Spleen (tissue), 11 donors: ENCODE results near the gene RSRP1. TPM values are rescaled to one million over a fixed set of nuclear protein-coding genes. Genes with fewer than 3 reads are reported as not detected.

Experiments
- DNase-seq: peaks from one replicate; pipeline ENCODE4 v3.0.0-alpha.2; 2020
- H3K27ac ChIP-seq, 8 donors: fragments of 200-600 bp; sonication (generic) in 7 of 8; 1 replicate in 4 of 8; 2 replicates in 4 of 8; pipeline versions ENCODE4 v1.5.0 to v1.8.0; 2016 to 2021; ENCODE audit warnings: inconsistent platforms in 4 of 8, mild to moderate bottlenecking in 4 of 8, moderate library complexity in 1 of 8
- H3K27me3 ChIP-seq, 7 donors: fragments of 200-600 bp; sonication (generic) in 6 of 7; replicated peaks in 1 of 7; 1 replicate in 4 of 7; 2 replicates in 3 of 7; pipeline versions ENCODE4 v1.5.0 to v1.8.0; 2016 to 2021; ENCODE audit warnings: inconsistent platforms in 3 of 7, mild to moderate bottlenecking in 1 of 7
- H3K36me3 ChIP-seq, 6 donors: fragments of 200-600 bp; sonication (generic) in 5 of 6; 1 replicate in 4 of 6; 2 replicates in 2 of 6; pipeline versions ENCODE4 v1.5.0 to v1.8.0; 2016 to 2021; ENCODE audit warnings: inconsistent platforms in 2 of 6
- H3K4me1 ChIP-seq, 6 donors: fragments of 200-600 bp; sonication (generic) in 5 of 6; 1 replicate in 3 of 6; 2 replicates in 3 of 6; pipeline versions ENCODE4 v1.5.0 to v1.8.0; 2016 to 2021; ENCODE audit warnings: inconsistent platforms in 3 of 6
- H3K4me3 ChIP-seq, 8 donors: fragments of 200-600 bp; sonication (generic) in 7 of 8; 1 replicate in 4 of 8; 2 replicates in 4 of 8; pipeline versions ENCODE4 v1.5.0 to v1.8.0; 2016 to 2021; ENCODE audit warnings: inconsistent platforms in 4 of 8, mild to moderate bottlenecking in 4 of 8, moderate library complexity in 2 of 8
- H3K9me3 ChIP-seq, 8 donors: fragments of 200-600 bp; sonication (generic) in 7 of 8; 1 replicate in 4 of 8; 2 replicates in 4 of 8; pipeline versions ENCODE4 v1.5.0 to v1.8.0; 2016 to 2021; ENCODE audit warnings: inconsistent platforms in 4 of 8
- POLR2A ChIP-seq, 3 donors: fragments of 450-650 bp; IDR thresholded peaks; one replicate each; pipeline ENCODE4 v1.5.1; 2017; ENCODE audit warnings: antibody characterized with exemption in 3 of 3, mild to moderate bottlenecking in 1 of 3
- POLR2AphosphoS5 ChIP-seq, 3 donors: sonication (generic); formaldehyde crosslinking; IDR thresholded peaks; one replicate each; pipeline ENCODE4 v1.5.1; 2017; ENCODE audit warnings: antibody characterized with exemption in 3 of 3
- WGBS, 5 donors: extraction: QIAGEN DNeasy Blood & Tissue Kit in 3 of 5; methylation state at CpG; one replicate each; pipeline versions ENCODE4 v1.1.5 to v1.1.7; 2013 to 2018; 5-methylcytosine and 5-hydroxymethylcytosine counted together
- intact Hi-C: fragments of 100-400 bp; cut with DNase I; formaldehyde crosslinking; loops from one replicate; pipeline ENCODE4 v1.15.0; 2023; ENCODE audit warnings: low total_unique reads
- polyA plus RNA-seq, 3 donors: library from polyadenylated mRNA; stranded (reverse); fragments of 200-250 nt; gene quantifications; one replicate each; pipeline ENCODE4 v1.2.1, GENCODE V29; 2013
- total RNA-seq, 7 donors: library from RNA; depleted of rRNA in 3 of 7; stranded (reverse); fragments of >200 nt in 3 of 7; fragmentation: NEBNext Ultra II Directional in 4 of 7; extraction: Animal tissue kit (Norgen Biotek cat#: 25700) in 4 of 7; gene quantifications; one replicate each; pipeline versions ENCODE4 v1.1.0 to v1.2.1, GENCODE V29; 2016 to 2021
- TF ChIP-seq, protein P1 (sequence below), 11 experiments: fragments of 200-600 bp in 7 of 11; fragments of 450-650 bp in 4 of 11; sonication (generic) in 4 of 11; IDR thresholded peaks in 8 of 11; conservative IDR thresholded peaks in 3 of 11; 1 replicate in 7 of 11; 2 replicates in 4 of 11; pipeline versions ENCODE4 v1.4.0 to v1.8.0; 2016 to 2021; ENCODE audit warnings: antibody characterized with exemption in 11 of 11, inconsistent platforms in 4 of 11, mild to moderate bottlenecking in 1 of 11
- donor health status: healthy with polysubstance abuse.
- donor health status: DM: no; HTN: no; CAD: no; lungs with moderate emphysema.
- donor health status: DM: no; HTN: no; CAD: no.
- donor health status: Bipolar disorder and iron deficiency.
- donor health status: healthy.
- donor health status: DM: no; HTN: no; CAD: no.
- donor health status: DM: yes; HTN: yes; CAD: no.

The RSRP1 gene
- total and polyA plus RNA-seq, 10 donors: 159 to 394 (median 219) TPM

DNA sequence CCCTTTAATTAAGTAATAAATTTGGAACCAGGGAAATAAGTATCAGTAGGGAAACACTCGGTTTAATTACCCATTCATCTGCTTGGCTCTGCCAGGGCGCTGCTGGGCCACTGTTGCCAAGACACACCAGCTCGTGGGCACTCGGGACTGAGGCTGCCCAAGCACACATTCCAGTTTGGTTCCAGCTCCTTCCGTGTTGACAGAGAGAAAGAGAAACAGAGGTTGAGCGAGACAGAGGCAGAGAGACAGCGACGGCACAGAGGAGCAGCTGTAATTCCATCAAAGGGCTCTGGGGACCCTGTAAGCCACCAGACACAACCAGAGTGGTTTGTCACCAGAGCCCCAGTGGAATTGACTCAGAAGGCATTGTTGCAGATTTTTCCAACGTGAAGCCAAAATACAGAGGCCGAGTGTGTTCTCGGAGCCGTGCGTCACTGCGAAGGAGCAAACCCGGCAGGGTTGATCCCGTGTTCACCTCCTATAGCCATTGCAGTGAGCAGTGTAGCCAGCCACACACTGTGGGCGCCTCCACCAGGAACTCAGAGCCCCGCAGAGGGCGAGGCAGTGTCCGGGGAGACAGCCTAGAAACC is 48.5 kb downstream of the RSRP1 start:
- Histone ChIP-seq H3K27ac (no peak overlapping the region), H3K4me1 (peaks cover 0 to 28% (median 6%) of the 10 kb centered on the region in 6 donors), H3K36me3 (no peaks in the 10 kb centered on the region), H3K27me3 (peaks cover 0 to 8% (median 0%) of the 10 kb centered on the region in 7 donors), H3K4me3 (no peak overlapping the region), H3K9me3 (no peaks in the 10 kb centered on the region)
- DNase-seq: no peak
- intact Hi-C loops: no loop called here
- TF ChIP-seq POLR2A (IDR thresholded peaks at IDR 0.05) (no peak), POLR2AphosphoS5 (IDR thresholded peaks at IDR 0.05) (no peak)
- TF ChIP-seq, protein P1, sequence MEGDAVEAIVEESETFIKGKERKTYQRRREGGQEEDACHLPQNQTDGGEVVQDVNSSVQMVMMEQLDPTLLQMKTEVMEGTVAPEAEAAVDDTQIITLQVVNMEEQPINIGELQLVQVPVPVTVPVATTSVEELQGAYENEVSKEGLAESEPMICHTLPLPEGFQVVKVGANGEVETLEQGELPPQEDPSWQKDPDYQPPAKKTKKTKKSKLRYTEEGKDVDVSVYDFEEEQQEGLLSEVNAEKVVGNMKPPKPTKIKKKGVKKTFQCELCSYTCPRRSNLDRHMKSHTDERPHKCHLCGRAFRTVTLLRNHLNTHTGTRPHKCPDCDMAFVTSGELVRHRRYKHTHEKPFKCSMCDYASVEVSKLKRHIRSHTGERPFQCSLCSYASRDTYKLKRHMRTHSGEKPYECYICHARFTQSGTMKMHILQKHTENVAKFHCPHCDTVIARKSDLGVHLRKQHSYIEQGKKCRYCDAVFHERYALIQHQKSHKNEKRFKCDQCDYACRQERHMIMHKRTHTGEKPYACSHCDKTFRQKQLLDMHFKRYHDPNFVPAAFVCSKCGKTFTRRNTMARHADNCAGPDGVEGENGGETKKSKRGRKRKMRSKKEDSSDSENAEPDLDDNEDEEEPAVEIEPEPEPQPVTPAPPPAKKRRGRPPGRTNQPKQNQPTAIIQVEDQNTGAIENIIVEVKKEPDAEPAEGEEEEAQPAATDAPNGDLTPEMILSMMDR (IDR thresholded peaks at IDR 0.05 in 8 of 11, conservative IDR thresholded peaks at IDR 0.05 in 3 of 11): no peak
- 56 to 70% (median 65%) methylated on average over 20 of the region's 20 CpGs for WGBS, 5 donors

DNA sequence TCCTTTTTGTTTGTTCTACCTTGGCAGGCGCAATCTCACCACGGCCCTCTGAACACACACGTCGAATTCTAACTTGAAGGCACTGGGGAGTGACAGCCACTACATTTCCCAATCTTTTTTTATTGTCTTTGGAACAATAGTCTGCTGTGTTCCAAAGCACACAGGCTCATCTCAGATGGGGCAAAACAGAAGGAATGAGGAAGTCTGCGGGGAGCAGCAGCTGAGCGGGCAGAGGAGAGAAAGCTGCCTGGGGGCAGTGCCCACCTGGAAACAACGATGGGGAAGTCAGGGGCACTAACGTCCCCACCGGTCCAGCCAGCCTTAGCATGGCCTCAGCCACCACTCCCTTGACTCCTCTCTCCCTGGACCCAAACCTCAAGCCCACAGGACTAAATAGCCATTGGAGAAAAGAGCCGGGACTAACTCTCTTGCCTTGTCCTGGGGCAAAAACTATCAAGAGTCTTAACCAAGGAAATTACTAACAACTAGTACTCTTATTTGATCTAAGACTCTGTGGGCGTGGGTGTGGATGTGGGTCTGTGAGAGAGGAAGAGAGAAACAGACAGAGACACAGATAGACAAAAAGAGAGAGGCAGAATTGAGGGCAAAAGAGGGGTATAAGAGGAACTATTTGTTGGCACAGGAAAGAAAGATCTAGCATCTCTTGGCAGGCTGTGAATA is 49.1 kb downstream of the RSRP1 start:
- Histone ChIP-seq H3K27ac (no peak overlapping the region), H3K4me3 (no peak overlapping the region), H3K9me3 (no peaks in the 10 kb centered on the region), H3K36me3 (no peaks in the 10 kb centered on the region), H3K4me1 (peaks cover 0 to 28% (median 6%) of the 10 kb centered on the region in 6 donors), H3K27me3 (peaks cover 0 to 8% (median 0%) of the 10 kb centered on the region in 7 donors)
- no peak for DNase-seq
- WGBS, 5 donors: 32 to 46% (median 37%) methylated on average over 11 of the region's 11 CpGs
- TF ChIP-seq, protein P1 (IDR thresholded peaks at IDR 0.05 in 8 of 11, conservative IDR thresholded peaks at IDR 0.05 in 3 of 11): no peak
- no peak for TF ChIP-seq POLR2AphosphoS5 (IDR thresholded peaks at IDR 0.05)
- TF ChIP-seq POLR2A (IDR thresholded peaks at IDR 0.05): no peak
- intact Hi-C loops: no loop called here

DNA sequence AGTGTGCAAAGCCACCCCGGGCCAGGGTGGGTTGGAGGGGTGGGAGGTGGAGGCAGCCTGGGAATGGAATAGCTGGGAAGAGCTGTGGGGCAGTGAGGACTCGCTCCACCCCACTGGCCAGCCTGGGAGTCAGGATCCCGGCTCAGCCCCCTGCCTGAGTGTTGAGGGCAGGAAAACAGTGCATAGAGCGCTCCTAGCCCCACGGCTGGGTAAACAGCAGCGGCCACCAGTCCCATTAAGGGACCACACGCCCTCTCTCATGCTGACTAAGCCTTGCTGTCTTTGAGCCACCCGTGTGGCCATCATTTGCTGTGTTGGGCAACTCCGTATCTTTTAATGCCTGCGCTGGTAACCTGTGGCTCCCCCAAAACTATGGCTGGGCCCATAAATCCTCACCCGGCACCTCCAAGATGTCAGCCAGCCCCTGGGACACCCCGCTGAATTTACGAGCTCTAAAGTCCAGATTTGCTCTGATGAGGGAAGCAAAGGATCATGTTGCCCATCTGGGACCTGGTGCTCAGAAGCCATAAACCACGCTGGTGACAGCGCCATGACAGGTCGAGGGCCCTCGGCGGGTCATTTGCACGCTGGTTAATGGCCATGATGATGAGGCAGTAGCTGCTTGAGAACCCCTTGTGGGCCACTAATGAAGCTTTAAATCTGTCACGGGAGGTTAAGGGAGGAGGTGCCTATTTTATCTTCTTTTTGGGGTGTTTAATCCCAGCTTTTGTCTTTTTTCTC is 49.8 kb downstream of the RSRP1 start:
- intact Hi-C loops: no loop called here
- TF ChIP-seq POLR2A (IDR thresholded peaks at IDR 0.05) (no peak), POLR2AphosphoS5 (IDR thresholded peaks at IDR 0.05) (no peak)
- TF ChIP-seq, protein P1 (IDR thresholded peaks at IDR 0.05 in 8 of 11, conservative IDR thresholded peaks at IDR 0.05 in 3 of 11): no peak
- Histone ChIP-seq H3K36me3 (no peaks in the 10 kb centered on the region), H3K4me3 (no peak overlapping the region), H3K27me3 (peaks cover 0 to 9% (median 0%) of the 10 kb centered on the region in 7 donors), H3K27ac (no peak overlapping the region), H3K9me3 (no peaks in the 10 kb centered on the region), H3K4me1 (peaks cover 0 to 28% (median 6%) of the 10 kb centered on the region in 6 donors)
- WGBS, 5 donors: 82 to 85% (median 84%) methylated on average over 14 to 20 of the region's 20 CpGs
- no peak for DNase-seq

DNA sequence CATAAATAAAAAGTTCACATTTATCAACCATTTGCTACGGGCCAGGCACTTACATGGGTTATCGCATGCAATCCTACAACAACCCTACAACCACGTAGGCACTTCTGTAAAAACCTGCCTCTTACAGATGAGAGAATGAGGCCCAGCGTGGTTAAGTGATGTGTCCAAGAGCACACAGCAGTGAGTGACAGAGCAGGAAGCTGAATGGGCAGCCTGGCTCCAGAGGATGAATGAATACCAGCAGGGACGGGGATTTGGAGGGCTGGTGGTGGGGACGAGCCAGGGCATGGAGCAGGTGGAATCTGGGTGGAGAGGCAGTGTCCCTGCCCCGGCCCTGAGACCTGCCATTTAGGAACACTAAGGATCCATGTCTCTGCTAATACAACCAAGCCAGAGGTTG is 50.4 kb downstream of the RSRP1 start:
- peaks cover 0 to 28% (median 6%) of the 10 kb centered on the region in 6 donors for H3K4me1 ChIP-seq
- H3K9me3 ChIP-seq: no peaks in the 10 kb centered on the region
- no peaks in the 10 kb centered on the region for H3K36me3 ChIP-seq
- H3K4me3 ChIP-seq: no peak overlapping the region
- no peak for TF ChIP-seq POLR2A (IDR thresholded peaks at IDR 0.05)
- TF ChIP-seq, protein P1 (IDR thresholded peaks at IDR 0.05 in 8 of 11, conservative IDR thresholded peaks at IDR 0.05 in 3 of 11): no peak
- no peak for TF ChIP-seq POLR2AphosphoS5 (IDR thresholded peaks at IDR 0.05)
- no peak for DNase-seq
- peaks cover 0 to 9% (median 0%) of the 10 kb centered on the region in 7 donors for H3K27me3 ChIP-seq
- WGBS, 5 donors: 83 to 89% (median 83%) methylated on average over 6 to 7 of the region's 7 CpGs
- intact Hi-C loops: no loop called here
- H3K27ac ChIP-seq: no peak overlapping the region
